Kidney epithelial cell (primary cell): ENCODE data around the gene EIF5. TPM values are rescaled to one million over a fixed set of nuclear protein-coding genes. Genes with fewer than 3 reads are reported as not detected.

Experiments used
- DNase-seq: peaks from one replicate; pipeline ENCODE4 v3.0.0-alpha.2; 2010; ENCODE audit warnings: low read depth
- H3K27me3 ChIP-seq: 2 replicates; pipeline ENCODE4 v1.6.0; 2011; ENCODE audit warnings: low read length; ENCODE audit not compliant: control insufficient read depth, insufficient read depth
- H3K36me3 ChIP-seq: 2 replicates; pipeline ENCODE4 v1.5.1; 2011; ENCODE audit warnings: low read length; ENCODE audit not compliant: control insufficient read depth, insufficient read depth
- H3K4me3 ChIP-seq: 2 replicates; pipeline ENCODE4 v1.5.1; 2011; ENCODE audit warnings: low read depth, mild to moderate bottlenecking, control low read depth, low read length
- CTCF ChIP-seq: IDR thresholded peaks from 2 replicates; pipeline ENCODE4 v1.5.1; 2011; ENCODE audit warnings: mild to moderate bottlenecking, moderate library complexity, low read length, control low read depth, inconsistent platforms; ENCODE audit not compliant: insufficient read depth, poor library complexity, severe bottlenecking
- total RNA-seq: library from RNA; depleted of rRNA; stranded (reverse); fragments of >200 nt; gene quantifications from 2 replicates; pipeline ENCODE4 v1.2.3, GENCODE V29; 2015

The EIF5 gene
- total RNA-seq, 1 donor from 2014 or later, result 254 TPM

DNA sequence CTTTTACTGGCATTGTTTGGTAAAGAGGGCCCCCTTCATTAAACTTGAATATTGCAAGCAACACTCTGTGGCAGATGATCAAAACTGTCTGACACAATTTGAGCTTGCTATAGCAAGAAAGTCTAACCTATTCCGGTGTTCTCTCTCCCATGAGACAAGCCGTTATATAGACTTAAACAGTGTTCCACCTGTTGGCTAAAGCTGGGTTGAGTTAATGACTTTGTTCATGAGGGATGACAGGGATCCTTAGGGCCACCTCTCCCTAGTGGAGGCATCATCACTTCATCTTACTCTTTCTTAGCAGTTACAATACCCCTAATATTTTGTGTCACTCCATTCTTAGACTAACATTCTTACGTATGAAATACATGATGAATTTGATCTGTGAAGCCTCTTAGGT is 3.8 kb downstream of the EIF5 start:
- H3K4me3 ChIP-seq, result no peak overlapping the region
- H3K36me3 ChIP-seq, result peaks cover 4% of the 10 kb centered on the region
- no peaks in the 10 kb centered on the region for H3K27me3 ChIP-seq
- no peak for TF ChIP-seq CTCF
- DNase-seq, result no peak

DNA sequence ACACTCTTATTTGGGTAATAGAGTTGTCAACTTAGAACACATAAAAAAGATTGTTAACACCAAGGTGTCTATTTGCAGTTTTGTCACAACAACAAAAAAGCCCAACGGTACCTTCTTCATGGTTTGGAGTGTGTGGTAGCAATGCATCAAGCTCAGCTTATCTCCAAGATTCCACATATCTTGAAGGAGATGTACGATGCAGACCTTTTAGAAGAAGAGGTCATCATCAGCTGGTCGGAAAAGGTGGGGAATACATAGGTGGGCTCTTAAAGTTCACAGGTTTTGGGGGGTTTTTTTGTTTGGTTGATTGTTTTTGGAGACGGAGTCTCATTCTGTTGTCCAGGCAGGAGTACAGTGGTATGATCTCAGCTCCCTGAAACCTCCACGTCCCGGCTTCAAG is 5.5 kb downstream of the EIF5 start:
- no peak for TF ChIP-seq CTCF
- Histone ChIP-seq H3K27me3 (no peaks in the 10 kb centered on the region), H3K4me3 (no peak overlapping the region), H3K36me3 (peaks cover 5% of the 10 kb centered on the region)
- no peak for DNase-seq

GRCh38 chr14:103340480-103341212 is 6.6 kb downstream of the EIF5 start:
- no peak for TF ChIP-seq CTCF
- no peak for DNase-seq
- Histone ChIP-seq H3K27me3 (no peaks in the 10 kb centered on the region), H3K36me3 (peaks cover 3% of the 10 kb centered on the region), H3K4me3 (no peak overlapping the region)

DNA sequence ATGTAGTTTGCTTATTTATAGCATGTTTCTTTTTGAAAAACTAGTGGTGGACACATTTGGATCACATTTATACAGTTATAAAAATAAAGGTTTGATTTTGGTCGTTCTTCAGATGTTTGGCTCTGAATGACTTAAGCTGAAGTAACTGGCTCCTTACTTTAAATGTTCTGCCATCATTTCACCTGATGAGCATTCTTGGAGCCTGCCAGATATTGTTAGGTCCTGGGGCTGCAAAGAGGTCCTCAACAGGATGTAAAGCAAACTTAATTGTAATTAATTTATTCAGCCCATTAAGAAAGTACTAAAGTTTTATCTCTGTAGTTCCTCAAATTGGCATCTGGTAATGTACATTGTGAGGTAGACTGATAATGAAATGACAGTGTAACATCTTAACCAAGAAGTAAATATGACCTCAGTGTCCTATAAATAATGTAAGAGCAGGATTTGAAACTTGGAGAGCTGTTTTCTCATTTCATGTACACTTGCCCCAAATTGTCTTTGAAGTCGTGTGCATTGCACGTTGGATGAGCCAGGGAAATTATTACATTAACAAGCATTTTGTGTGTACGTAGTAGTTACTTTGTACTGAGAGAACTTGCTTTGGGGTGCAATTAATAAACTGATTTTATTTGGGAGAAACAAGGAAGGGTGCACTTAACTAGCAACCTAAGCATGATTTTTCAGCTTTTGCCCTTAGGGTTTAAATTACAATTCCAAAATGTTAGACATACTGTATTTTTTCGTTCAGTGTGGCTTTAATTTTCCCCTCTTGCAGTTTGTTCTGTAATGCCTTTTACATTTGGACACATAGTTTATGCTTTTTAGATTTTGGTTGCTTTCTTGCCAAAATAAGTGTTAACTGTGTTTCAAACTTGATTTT is 7.5 kb downstream of the EIF5 start:
- Histone ChIP-seq H3K4me3 (no peak overlapping the region), H3K36me3 (peaks cover 3% of the 10 kb centered on the region)

GRCh38 chr14:103343164-103343879 is 9.3 kb downstream of the EIF5 start:
- Histone ChIP-seq H3K27me3 (no peaks in the 10 kb centered on the region), H3K4me3 (no peak overlapping the region), H3K36me3 (peaks cover 2% of the 10 kb centered on the region)
- no peak for DNase-seq
- TF ChIP-seq CTCF, result no peak

More for the DNA sequence above, 7.5 kb downstream of the EIF5 start:
- no peak for TF ChIP-seq CTCF
- H3K27me3 ChIP-seq, result no peaks in the 10 kb centered on the region
- no peak for DNase-seq
